GM19328 (cell line): ENCODE results near the gene PALS2.
A peak's percentile ranks its signal among the peaks of the same experiment; 100 is the strongest.

Experiments used
- ATAC-seq: cut with Tn5 transposase; IDR thresholded peaks from one replicate; pipeline ENCODE4 v1.9.1; 2021; ENCODE audit warnings: mild to moderate bottlenecking, moderate library complexity; ENCODE audit not compliant: unreplicated experiment

PALS2 gene

DNA sequence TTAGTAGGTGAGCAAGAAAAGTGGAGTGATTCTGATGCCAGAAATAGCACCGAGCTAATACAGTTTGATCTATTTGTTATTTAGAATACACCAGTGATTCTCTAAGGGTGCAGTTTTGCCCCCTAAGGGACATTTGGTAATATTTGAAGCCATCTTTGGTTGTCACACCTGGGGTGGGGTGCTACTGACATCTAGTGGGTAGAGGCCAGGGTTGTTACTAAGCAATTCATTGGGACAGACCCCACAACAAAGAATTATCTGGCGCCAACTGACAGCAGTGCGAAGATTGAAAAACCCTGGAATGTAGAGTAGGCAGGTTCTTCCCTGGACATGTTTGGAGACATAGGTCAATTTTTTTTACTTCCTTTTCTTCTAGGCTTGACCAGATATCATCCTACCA lies 14.6 kb downstream of the PALS2 start:
- ATAC-seq = no peak

DNA sequence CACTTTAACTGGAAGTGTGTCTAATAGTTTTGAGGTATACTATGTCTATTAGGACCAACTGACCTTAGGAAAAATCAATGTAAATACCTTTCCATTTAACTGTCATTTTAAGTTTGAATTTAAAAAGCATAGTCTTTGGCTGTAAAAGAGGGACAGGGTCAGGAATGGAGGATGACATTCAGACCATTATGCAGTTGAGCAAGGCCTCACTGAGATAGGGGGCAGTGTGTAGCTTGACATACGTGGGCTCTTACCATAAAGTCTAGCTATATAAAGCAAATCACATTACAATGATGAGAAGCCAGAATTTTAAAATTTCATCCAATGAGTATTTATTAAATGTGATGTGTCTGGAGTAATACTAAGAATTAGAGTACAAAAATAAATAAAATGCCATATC lies 17.9 kb downstream of the PALS2 start:
- ATAC-seq = no peak

DNA sequence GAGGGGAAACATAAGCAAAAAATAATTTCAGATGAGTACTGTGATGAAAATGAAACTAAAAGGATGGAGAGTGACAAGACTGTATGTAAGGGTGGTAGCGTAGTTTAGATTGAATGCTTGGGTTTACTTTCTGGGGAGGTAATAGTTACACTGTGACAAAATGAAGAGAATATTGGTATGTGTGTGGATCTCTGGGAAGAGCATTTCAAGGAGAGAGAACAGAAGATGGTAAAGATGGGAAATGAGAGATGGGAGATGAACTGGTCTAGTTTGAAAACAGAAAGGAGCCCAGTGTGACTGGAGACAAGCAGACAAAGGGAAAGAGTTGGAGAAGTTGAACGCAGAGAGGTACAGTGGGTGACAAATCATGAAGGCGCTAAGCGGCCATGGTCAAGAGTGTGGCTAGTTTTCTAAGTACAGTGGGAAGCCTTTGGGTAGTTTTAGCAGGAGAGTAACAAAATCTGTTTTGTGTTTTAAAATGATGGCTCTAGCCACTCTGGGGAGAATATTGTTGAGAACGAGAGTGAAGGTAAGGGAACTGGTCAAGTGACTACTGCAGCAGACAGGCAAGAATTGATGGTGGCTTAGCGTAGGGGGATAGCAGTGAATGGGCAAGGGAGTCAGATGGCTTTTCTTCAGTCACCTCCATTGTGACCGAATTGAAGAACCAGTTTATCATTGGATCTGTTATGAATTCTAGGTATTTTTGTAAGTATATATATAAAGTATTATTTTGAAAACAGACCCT lies 22.6 kb downstream of the PALS2 start:
- peak; percentile 68 for ATAC-seq

DNA sequence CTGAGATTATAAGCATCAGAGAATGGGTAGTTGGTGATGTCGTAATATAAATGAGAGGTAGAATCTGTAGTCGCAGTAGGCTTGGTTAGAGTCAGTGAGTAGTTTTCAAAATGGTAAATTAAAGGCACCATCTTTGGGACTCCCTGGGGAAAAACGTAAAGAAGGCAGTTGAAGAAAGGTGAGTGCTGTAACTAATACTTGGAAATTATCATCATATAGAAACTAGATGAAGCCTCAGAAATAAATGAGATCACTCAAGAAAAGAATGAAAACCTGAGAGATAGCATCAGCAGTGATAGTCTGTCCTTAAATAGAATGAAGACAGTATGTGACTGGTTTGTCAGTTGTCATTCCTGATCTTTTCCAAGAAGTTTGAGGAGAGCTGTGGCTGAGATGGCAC lies 23.8 kb downstream of the PALS2 start:
- no peak for ATAC-seq

DNA sequence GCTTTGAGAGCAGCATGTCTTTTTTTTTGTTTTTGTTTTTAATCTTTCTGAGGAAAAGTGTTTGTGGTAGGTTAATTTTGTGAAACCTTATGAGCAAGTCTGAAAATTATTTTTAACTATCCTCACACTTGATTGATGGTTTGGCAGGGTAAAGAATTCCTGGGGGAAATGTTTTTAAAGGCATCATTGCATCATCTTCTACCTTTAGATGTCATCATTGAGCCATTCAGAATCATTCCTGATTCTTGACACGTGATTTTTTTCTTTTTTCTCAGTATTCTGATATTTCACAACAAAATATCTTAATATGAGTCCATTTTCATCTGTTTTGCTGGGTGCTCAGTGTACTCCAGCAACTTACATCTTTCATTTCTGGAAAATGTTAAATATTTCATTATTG lies 28.3 kb downstream of the PALS2 start:
- no peak for ATAC-seq

DNA sequence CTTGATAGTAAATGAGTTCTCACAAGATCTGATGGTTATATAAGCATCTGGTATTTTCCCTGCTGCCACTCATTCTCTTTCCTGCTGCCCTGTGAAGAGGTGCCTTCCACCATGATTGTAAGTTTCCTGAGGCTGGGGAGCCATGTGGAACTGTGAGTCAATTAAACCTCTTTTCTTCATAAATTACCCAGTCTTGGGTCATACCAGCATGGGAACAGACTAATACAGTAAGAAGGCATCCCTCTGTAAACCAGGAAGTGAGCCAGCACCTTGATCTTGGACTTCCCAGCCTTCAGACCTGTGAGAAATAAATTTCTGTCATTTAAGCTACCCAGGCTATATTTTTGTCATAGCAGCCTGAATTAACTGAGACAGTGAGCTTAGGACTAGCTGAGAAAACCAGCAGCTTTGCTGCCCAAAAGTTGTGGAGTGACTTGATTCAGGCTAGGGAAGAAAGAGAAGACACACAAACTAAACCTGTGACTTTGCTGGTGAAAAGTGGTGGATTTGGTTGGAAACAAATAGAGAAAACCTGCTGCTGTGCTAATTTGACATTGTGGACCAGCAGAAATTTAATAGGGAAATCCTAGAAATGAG lies 29.7 kb downstream of the PALS2 start:
- no peak for ATAC-seq

DNA sequence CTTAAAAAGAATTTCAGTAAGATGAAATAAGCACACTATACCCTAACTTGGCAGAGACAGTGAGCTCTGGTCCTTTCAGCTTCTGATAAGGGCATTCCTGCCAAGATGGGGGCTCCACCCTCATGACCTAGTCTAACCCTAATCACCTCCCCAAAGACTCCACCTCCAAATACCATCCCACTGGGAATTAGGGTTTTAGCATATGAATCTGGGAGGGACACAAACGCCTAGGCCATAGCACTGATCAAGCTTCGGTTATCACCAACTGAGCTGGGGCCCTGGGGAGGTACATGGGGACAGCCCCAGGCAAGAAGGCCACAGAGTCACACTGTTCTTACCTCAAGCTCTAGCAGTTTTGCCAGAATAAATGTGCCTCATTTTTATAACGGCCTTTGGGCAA lies 31.4 kb downstream of the PALS2 start:
- ATAC-seq = no peak

DNA sequence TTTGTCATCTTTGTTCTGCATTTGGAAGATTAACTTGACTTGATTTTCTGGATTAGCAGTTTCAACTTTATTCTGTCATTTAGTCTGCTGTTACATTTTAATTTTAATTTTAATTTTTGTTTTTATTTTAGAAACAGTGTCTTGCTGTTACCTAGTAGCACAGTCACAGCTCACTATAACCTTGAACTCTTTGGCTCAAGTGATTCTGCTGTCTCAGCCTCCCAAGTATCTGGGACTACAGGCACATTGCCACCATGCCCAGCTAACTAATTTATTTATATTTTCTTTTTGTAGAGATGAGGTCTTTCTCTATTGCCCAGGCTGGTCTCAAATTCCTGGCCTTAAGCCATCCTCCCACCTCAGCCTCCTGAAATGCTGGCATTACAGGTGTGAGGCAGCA lies 35.3 kb downstream of the PALS2 start:
- no peak for ATAC-seq

DNA sequence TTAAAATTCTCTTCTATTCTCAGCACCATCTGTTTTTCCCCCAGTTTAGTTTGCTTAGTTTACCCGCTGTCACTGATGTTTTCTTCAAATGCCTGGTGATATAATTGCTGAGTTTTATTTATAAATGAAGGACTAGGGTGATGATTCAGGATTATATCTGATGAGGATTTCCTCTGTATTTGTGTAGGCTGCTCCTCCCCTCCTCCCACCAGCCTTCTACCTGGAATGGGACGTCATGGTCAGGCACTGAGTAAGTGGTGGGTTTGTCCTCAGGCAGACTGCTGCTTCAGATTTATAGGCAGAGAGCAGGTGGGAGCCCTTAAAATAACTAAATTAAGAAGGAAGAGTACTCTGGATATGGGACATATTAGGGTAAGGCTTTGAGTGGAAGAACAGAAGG lies 35.8 kb downstream of the PALS2 start:
- ATAC-seq = no peak

DNA sequence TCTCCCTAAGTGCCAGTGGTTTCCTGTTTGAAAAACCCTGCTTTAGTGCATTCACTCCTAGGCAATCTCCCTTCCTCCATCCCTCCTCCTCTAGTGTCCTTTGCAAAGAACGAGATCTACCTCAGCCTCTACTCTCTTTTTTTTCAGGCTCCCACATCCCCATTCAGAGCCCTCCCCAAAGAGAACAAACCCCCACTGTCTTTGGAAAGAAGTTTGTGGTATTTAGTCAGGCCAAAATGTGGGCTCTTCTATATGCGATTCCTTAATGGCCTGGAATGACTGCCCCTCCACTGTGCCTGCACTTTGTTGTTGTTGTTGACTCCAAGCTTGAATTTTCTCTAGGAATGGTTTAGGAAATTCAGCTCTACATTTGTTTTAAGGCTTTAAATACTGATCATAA lies 36.3 kb downstream of the PALS2 start:
- no peak for ATAC-seq

DNA sequence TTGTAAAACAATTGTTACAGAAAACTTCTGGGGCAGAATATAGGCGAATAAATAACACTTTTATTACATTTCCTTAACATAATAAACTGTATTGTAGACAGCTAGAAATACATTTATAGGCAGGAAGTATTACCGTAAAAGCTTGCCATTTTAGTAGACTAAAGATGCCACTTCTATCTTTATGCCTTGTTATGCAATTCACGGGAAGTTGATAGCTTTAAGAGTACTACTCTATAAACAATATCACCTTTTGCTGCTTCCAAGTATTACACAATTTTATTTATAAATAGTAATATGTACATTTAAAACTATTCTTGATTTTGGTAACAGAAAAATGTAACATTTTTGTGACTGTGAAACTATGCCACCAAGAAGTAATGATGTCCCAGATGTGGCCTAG lies 37.9 kb downstream of the PALS2 start:
- ATAC-seq = no peak

DNA sequence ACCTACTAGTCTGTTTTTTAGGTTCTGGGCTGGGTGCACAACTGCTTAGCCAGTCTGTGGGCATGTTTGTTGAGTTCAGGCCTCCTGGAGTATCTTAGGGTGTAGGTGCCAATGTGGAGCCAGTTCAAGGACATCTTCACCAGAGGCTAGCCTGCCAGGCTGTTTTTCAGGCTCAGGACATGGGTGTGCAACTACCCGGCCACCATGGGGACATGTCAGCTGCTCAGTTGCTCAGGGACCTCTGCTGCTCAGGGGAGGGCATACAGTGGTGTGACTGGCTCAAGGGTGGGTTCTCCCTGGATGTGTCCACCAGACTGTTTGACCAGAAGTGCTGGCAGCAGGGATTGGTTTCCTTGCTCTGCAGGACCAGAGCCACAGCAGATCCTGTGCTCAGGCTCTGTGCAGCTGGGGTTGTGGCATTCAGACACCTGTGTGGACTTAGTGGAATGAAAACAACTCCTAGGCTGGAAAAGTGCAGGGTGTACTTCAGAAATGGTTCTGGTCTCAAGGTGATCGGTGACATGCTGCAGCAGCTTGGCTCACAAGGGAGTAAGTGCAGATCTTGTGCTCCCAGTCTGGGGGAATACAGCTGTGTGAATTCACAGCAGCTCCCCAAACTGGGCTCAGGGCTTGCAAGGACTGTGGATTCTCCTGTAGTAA lies 44.8 kb downstream of the PALS2 start:
- no peak for ATAC-seq

DNA sequence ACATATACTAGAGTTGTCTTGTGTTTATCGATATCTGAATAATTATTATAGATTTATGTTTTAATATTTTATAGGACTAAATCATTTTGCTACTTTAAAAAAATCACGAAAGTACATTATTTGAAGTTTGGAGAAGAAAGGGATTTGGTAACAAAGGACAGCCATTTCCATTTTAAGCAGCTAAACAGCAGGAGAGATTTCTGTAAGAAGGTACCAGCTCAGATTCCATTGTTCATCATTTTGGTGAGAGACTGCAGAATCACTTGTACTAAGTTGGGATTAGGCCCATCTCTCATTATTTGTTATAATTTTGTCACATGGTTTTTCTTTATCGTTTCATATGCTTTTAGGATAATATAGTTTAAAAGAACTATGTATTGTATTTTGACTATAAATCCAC lies 46.7 kb downstream of the PALS2 start:
- ATAC-seq = no peak

DNA sequence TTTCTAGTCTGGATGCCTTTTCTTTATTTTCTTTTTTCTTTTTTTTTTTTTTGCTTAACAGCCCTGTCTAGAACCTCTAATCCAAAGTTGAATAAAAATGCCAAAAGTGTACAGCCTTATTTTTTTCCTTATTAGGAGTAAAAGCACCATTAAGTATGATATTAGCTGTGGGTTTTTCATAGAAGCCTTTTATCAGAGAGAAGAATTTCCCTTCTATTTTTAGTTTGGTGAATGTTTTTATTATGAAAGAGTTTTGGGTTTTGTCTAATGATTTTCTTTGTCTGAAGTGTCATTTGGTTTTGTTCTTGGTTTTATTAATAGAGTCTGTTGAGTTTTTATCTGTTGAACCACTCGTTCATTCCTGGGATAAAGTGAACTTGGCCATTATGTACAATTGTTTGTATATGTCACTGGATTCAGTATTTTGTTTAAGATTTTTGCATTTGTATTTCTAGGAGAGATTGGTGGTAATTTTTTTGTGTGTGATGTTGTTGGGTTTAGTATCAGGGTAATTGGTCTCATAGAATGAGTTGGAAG lies 49.5 kb downstream of the PALS2 start:
- ATAC-seq = no peak
